ENCODE results near the gene CTTNBP2. TPM values are rescaled to one million over a fixed set of nuclear protein-coding genes. Genes with fewer than 3 reads are reported as not detected.

The CTTNBP2 gene
- total RNA-seq, 4 donors from 2014 or later = 13.8 to 19.4 (median 17.6) TPM

DNA sequence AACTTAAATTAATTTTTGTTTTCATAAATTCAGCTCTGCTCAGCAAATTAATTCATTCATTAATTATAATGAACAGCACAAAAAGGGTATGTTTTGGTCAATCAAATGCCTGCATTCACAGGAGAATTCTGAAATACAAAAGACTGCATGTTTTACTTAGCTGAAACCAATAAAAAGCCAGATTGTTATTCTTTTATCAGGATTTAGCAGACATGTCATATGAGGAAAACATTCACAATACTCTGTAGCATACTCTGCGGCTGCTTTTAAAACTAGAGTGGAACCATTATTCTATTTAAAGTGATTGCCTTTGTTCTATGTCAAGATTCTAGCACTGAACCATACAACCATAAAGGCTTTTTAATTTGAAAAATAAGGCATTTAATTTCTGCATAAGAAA lies 19.1 kb downstream of the CTTNBP2 start:
- Histone ChIP-seq H3K27me3 (no peaks in the 10 kb centered on the region), H3K9me3 (no peaks in the 10 kb centered on the region), H3K36me3 (no peaks in the 10 kb centered on the region), H3K4me1 (peaks cover 0 to 4% of the 10 kb centered on the region in 2 donors), H3K4me3 (replicated peaks in 1 of 3) (no peak overlapping the region), H3K27ac (no peak overlapping the region)
- TF ChIP-seq CTCF (IDR thresholded peaks at IDR 0.05) (no peak), POLR2A (IDR thresholded peaks at IDR 0.05) (no peak)
- DNase-seq = no peak
- intact Hi-C loops (cut with DNase I) = no loop called here
- 83 to 85% methylated on average over 1 of the region's 1 CpG for WGBS, 2 donors

GRCh38 chr7:117848941-117849340 lies 24.3 kb downstream of the CTTNBP2 start:
- no peaks in the 10 kb centered on the region for H3K9me3 ChIP-seq
- no peak for DNase-seq
- H3K27ac ChIP-seq = no peak overlapping the region
- H3K4me3 ChIP-seq (replicated peaks in 1 of 3) = no peak overlapping the region
- no peaks in the 10 kb centered on the region for H3K27me3 ChIP-seq
- peaks cover 0 to 11% of the 10 kb centered on the region in 2 donors for H3K4me1 ChIP-seq
- TF ChIP-seq CTCF (IDR thresholded peaks at IDR 0.05) = no peak
- TF ChIP-seq POLR2A (IDR thresholded peaks at IDR 0.05) = no peak
- 73 to 76% methylated on average over 7 of the region's 7 CpGs for WGBS, 2 donors
- no peaks in the 10 kb centered on the region for H3K36me3 ChIP-seq
- intact Hi-C loops (cut with DNase I) = no loop called here

GRCh38 chr7:117844678-117845077 lies 28.6 kb downstream of the CTTNBP2 start:
- no peak for DNase-seq
- Histone ChIP-seq H3K27me3 (no peaks in the 10 kb centered on the region), H3K4me3 (replicated peaks in 1 of 3) (no peak overlapping the region), H3K9me3 (no peaks in the 10 kb centered on the region), H3K36me3 (no peaks in the 10 kb centered on the region), H3K4me1 (peaks cover 0 to 7% of the 10 kb centered on the region in 2 donors), H3K27ac (no peak overlapping the region)
- no peak for TF ChIP-seq POLR2A (IDR thresholded peaks at IDR 0.05)
- WGBS, 2 donors = 95 to 96% methylated on average over 2 of the region's 2 CpGs
- intact Hi-C loops (cut with DNase I) = no loop called here

DNA sequence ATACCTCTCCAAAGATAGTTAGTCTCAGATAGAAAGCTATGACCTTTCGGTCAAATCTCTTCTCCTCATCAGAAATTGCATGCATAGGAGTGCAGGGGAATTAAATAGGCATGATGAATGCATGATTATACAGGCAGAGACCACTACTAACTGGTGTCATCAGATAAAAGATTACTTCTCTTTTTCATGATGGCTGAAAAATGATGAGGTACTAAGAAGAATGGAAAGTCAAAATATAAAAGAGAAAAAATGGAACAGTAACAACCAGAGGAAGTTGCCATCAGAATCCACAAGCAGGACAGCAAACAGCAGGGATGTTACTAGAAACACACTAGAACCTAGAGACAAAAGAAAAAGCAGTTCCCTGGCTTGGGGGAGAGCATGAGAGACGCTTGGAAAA lies 31.6 kb downstream of the CTTNBP2 start:
- no peak overlapping the region for H3K27ac ChIP-seq
- no peaks in the 10 kb centered on the region for H3K27me3 ChIP-seq
- H3K4me1 ChIP-seq = peaks cover 0 to 14% of the 10 kb centered on the region in 2 donors
- no peaks in the 10 kb centered on the region for H3K36me3 ChIP-seq
- TF ChIP-seq CTCF (IDR thresholded peaks at IDR 0.05) (no peak), POLR2A (IDR thresholded peaks at IDR 0.05) (no peak)
- 89 to 93% methylated on average over 2 of the region's 2 CpGs for WGBS, 2 donors
- intact Hi-C loops (cut with DNase I) = no loop called here
- no peaks in the 10 kb centered on the region for H3K9me3 ChIP-seq
- H3K4me3 ChIP-seq (replicated peaks in 1 of 3) = no peak overlapping the region
- DNase-seq = no peak

GRCh38 chr7:117841011-117841410 lies 32.2 kb downstream of the CTTNBP2 start:
- Histone ChIP-seq H3K4me1 (peaks cover 6 to 20% of the 10 kb centered on the region in 2 donors), H3K9me3 (no peaks in the 10 kb centered on the region), H3K27me3 (no peaks in the 10 kb centered on the region), H3K36me3 (no peaks in the 10 kb centered on the region), H3K27ac (no peak overlapping the region), H3K4me3 (replicated peaks in 1 of 3) (no peak overlapping the region)
- TF ChIP-seq CTCF (IDR thresholded peaks at IDR 0.05) = no peak
- no peak for TF ChIP-seq POLR2A (IDR thresholded peaks at IDR 0.05)
- DNase-seq = no peak
- intact Hi-C loops (cut with DNase I) = no loop called here

GRCh38 chr7:117839507-117839906 lies 33.7 kb downstream of the CTTNBP2 start:
- Histone ChIP-seq H3K27ac (no peak overlapping the region), H3K27me3 (no peaks in the 10 kb centered on the region), H3K4me1 (peaks cover 13 to 30% of the 10 kb centered on the region in 2 donors), H3K36me3 (no peaks in the 10 kb centered on the region), H3K9me3 (no peaks in the 10 kb centered on the region), H3K4me3 (replicated peaks in 1 of 3) (no peak overlapping the region)
- DNase-seq = no peak
- intact Hi-C loops (cut with DNase I) = no loop called here
- TF ChIP-seq POLR2A (IDR thresholded peaks at IDR 0.05) (no peak), CTCF (IDR thresholded peaks at IDR 0.05) (no peak)

Measured in thyroid gland (tissue), 4 donors.